Activated gamma-delta T cell (primary cell): ENCODE measurements around the gene SNX27.
"Not testable (repeated sequence)": the region's sequence is repeated elsewhere in the genome, so short reads cannot be mapped to it uniquely, and the experiment has no call there.

Experiments used
- DNase-seq: peaks from one replicate; lab custom pipeline; 2025; lab: John Stamatoyannopoulos, UW

Gene SNX27

DNA sequence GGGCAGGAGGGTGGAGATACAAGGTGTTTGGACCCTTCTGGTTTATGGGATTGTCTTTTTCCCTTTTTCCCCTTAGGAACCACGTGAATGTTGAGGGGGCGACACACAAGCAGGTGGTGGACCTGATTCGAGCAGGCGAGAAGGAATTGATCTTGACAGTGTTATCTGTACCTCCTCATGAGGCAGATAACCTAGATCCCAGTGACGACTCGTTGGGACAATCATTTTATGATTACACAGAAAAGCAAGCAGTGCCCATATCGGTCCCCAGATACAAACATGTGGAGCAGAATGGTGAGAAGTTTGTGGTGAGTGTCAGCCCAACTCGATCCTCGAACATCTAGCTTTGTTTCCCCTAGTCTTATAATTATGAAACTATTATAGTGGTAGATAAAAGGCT lies 27.0 kb downstream of the SNX27 start:
- no peak for DNase-seq

DNA sequence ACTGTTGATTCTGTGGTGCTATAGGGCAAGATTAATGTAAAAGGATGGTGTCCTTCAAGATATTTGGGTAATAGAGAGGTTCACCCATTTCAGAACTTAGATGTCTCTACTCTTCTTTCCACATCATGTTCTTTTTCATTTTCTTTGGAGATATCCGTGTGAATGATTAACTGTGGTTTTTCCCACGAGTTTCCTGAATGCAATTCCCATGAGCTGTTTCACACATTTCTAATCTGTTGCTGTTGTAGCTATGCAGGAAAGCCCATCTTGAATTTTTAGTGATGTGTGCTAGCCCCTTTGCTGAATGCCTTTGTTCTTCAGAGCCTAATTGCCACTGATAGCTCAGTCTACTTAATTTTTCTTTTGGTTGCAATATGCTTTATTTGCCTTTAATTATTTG lies 27.6 kb downstream of the SNX27 start:
- DNase-seq = no peak

DNA sequence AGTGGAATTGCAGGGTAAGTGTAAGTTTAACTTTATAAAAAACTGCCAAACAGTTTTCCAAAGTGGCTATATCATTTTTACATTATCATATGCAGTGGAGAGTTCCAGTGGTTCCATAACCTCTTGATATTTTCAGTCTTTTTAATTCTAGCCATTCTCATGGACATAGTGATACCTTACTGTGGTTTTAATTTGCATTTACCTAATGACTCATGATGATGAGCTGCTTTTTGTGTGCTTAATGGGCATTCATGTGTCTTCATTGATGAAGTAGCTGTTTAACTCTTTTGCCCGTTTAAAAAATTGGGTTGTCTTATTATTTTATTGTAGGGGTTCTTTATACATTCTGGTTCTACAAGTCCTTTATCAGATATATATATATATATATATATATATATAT lies 29.4 kb downstream of the SNX27 start:
- DNase-seq = no peak

DNA sequence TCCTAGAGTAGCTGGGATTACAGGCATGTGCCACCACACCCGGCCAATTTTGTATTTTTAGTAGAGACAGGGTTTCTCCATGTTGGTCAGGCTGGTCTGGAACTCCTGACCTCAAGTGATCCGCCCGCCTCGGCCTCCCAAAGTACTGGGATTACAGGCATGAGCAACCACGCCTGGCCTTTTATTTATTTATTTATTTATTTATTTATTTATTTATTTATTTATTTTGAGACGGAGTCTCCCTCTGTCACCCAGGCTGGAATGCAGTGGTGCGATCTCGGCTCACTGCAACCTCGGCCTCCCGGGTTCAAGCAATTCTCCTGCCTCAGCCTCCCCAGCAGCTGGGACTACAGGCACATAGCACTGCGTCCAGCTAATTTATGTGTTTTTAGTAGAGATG lies 31.2 kb downstream of the SNX27 start:
- not testable (repeated sequence) for DNase-seq

DNA sequence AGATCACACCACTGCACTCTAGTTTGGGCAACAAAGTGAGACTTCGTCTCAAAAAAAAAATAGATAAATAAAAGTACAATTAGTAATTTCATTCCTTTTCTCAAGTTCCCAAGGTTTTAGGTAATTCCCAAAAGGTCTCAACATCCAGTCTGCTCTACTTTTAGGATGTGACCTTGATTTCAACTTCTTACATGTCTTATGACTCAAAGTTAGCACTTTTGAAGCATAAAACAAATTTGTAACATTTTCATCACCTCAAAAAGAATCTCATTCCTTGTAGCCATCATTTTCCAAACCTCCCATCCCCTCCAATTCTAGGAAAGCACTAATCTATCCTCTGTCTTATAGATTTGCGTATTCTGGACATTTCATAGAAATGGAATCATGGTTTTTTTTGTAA lies 32.2 kb downstream of the SNX27 start:
- no peak for DNase-seq

DNA sequence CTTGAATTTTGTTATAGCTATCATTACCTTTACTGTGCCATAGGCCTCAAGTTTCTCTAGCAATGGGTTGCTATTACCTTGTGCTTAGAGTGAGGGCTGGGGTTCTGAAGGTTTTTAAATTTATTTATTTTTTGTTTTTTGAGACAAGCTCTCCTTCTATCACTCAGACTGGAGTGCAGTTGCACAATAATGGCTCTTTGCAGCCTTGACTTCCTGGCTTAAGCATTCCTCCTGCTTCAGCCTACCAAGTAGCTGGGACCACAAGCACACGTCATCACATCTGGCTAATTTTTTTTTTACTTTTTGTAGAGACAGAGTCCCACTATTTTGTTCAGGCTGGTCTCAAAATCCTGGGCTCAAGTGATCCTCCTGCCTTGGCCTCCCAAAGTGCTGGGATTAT lies 41.5 kb downstream of the SNX27 start:
- DNase-seq = no peak

DNA sequence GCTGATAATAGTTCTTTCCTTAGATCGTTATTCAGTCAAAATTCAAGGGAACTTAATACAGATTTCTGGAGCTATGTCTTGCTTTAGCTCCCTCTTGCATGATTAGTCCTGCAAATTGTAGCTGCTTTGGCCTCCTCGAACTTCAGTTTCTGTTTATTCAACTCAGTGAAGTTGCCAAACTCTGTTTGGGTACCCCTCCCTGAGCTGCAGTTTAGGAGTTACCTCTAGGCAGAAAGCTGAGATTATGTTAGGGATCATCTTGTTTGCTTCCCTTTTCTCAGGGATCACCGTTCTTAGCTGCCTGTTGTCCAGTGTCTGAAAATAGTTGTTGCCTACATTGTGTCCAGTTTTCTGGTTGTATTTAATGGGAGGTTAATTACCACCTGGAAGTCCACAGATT lies 43.5 kb downstream of the SNX27 start:
- DNase-seq = no peak

DNA sequence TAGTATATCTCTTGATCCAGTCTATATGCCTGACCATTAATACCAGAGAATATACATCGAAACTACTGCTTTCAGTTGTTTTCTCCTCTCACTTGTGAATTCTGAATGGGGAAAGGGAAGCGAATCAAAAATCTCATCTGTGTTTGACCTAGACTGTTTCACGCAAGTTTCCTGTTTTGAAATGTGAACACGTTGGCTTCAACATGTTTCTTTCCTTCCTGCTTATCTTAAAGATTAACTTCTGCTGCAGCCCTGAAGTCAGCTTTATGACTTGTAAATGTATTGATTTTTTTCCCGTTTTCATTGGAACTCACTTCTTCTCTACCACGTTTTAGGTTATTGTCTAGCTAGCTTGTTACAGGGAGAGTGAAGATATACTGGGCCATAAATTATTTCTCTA lies 49.9 kb downstream of the SNX27 start:
- no peak for DNase-seq

DNA sequence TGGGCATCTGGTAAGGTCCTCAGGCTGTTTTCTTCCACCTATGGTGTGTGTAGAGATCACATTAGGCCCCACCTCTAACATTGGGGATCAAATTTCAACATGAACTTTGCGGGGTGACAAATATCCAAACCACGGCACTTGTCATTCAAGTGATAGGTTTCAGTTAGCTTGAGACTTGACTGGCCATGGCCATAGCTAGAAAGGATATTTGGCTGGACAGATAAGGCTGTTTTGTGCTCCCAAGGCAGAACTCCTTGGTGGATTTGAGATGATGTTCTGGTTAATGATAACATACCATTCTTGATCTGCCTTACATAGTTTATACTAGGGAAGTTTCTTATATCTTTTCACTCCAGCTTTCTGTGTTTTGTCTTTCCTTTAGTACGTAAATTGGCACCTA lies 56.2 kb downstream of the SNX27 start:
- DNase-seq = no peak

DNA sequence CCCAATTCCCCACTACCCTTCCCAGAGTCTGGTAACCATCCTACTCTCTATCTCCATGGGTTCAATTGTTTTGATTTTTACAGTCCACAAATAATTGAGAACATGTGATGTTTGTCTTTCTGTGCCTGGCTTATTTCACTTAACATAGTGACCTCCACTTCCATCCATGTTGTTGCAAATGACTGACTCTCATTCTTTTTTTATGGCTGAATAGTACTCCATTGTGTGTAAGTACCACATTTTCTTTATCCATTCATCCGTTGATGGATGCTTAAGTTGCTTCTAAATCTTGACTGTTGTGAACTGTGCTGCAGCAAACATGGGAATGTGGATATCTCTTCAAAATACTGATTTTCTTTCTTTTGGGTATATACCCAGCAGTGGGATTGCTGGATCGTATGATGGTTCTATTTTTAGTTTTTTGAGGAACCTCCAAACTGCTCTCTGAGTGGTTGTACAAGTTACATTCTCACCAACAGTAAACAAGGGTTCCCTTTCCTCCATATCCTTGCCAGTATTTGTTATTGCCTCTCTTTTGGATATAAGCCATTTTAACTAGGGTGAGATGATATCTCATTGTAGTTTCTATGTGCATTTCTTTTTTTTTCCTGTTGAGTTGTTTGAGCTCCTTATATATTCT lies 58.3 kb downstream of the SNX27 start:
- DNase-seq = not testable (repeated sequence)

DNA sequence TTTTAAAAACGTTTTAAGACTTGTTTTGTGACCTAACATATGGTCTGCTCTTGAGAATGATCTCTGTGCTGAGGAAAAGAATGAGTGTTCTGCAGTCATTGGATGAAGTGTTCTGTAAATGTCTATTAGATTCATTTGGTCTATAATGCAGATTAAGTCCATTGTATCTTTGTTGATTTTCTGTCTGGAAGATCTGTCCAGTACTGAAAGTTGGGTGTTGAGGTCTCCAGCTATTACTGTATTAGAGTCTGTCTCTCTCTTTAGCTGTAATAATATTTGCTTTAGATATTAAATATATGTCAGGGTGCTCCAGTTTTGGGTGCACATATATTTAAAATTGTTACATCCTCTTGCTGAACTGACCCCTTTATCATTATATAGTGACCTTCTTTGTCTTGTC lies 61.6 kb downstream of the SNX27 start:
- no peak for DNase-seq

DNA sequence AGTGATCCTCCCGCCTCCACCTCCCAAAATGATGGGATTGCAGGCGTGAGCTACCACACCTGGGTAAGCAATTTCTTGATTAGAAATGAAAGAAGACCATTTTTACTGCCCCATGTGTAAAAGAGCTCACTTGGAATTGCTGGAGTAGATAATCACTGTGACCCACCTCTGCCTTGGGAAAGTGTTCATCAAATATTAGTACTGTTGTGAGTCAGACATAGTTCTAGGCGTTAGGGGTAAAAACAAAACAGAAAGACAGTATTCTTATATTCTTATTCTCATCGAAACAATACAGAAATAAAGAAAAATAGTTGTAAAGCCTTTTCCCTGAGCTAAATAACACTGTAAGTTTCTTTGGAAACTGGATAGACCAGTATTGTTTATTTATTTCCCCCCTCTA lies 68.5 kb downstream of the SNX27 start:
- DNase-seq = no peak

DNA sequence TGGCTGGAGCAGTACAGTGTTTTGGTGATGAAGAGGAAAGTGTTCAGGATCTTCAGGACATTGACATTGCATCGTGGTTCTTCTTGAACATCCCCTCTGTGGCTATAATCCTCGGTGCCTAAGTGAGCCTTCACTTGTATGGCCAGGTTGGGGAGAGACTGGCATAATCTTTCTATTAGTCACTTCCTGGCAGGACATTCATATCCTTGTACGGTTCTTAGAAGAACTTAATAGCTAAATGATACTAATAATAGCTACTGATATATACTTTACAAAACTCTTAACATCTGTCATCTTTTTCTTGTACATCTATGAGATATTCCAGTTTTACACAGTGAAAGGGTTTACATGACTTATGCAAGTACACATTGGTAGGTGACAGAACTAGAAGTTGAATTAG lies 69.0 kb downstream of the SNX27 start:
- DNase-seq = no peak

DNA sequence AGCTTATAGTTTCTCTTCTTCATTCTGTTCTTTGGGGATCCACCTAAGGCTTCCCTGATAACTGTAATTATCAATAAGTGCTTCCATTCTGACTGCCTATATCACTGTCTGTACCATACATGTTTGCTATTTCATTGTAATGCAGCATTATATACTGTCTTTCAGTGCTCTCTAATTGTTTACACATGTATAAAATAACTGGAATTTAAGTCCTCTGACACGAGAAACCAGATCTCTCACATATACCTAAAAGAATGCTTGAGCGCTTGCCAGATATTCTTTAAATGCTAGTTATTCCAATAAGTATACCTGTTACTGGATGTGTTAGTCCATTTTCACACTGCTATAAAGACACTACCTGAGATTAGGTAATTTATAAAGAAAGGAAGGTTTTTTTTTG lies 70.1 kb downstream of the SNX27 start:
- no peak for DNase-seq

DNA sequence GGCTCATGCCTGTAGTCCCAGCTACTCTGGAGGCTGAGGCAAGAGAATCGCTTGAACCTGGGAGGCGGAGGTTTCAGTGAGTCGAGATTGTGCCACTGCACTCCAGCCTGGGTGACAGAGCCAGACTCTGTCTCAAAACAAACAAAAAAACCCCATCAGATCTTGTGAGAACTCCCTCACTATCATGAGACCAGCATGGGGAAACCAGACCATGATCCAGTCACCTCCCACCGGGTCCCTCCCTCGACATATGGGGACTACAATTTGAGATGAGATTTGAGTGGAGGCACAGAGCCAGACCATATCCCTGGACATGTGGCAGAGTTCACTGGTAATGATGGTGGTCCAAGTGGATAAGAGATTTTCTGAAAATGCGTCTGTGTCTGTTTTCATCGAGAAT lies 71.1 kb downstream of the SNX27 start:
- not testable (repeated sequence) for DNase-seq

DNA sequence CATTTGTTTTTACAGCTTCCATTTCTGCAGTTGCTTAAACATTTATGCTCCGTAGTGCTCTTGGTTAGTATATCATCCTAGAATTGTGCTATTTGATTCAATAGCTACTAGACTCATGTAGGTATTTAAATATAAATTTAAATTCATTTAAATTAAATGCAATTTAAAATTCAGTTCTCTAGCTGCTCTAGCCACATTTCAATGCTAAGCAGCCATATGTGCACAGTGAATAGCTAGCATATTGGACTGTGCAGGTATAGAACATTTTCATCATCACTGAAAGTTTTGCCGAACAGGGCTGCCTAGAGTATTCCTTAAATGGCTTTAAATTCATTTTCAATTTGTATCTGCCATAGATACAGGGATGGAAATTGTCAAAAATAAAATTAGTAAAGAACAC lies 72.3 kb downstream of the SNX27 start:
- no peak for DNase-seq

DNA sequence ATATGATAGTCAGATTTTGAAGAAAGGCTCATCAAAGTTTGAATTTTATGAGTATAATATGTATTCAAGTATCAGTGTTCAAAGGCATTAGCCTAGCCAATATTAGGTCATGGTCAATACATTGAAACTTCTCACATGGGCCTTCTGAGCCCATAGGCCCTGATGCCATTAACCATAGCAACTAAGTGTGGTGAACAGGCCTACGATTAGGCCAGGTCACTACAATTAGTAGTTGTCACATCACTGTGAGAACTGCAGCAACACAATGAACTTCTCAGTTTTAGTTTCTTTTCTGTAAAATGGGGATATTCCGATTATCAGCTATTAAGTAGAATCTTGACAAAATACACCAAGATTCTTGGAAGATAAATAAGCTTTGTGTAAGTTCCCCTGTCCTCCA lies 74.7 kb downstream of the SNX27 start:
- no peak for DNase-seq

DNA sequence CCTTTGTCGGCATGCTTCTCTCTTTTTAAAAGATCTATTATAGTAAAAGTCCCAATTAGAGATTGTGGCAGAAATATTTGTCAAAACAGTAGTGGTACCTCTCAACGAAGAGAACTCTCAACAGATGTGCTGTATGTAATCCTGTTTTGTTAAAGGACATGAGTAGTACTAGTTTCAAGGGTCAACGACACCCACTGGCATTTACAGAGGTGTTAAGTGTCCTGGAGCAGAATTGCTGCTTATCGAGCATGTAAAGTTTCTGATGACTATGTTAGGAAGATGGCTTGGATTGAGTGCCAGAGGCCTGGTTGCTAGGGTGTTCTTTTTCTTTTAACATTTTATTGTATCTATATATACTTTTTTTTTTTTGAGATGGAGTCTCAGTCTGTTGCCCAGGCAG lies 77.6 kb downstream of the SNX27 start:
- no peak for DNase-seq

DNA sequence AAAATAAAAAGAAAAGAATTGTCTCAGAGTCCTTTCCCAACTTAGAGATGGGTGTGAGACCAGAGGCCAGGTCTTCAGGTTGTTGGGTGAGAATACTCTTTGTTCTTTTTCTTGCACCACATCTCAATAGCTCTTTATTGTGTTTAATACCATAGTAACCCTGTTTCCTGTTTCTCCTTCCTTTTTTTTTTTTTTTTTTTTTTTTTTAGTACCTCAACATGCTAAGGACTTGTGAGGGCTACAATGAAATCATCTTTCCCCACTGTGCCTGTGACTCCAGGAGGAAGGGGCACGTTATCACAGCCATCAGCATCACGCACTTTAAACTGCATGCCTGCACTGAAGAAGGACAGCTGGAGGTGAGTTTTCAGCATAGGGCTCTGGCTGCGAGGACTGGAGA lies 80.4 kb downstream of the SNX27 start:
- no peak for DNase-seq

DNA sequence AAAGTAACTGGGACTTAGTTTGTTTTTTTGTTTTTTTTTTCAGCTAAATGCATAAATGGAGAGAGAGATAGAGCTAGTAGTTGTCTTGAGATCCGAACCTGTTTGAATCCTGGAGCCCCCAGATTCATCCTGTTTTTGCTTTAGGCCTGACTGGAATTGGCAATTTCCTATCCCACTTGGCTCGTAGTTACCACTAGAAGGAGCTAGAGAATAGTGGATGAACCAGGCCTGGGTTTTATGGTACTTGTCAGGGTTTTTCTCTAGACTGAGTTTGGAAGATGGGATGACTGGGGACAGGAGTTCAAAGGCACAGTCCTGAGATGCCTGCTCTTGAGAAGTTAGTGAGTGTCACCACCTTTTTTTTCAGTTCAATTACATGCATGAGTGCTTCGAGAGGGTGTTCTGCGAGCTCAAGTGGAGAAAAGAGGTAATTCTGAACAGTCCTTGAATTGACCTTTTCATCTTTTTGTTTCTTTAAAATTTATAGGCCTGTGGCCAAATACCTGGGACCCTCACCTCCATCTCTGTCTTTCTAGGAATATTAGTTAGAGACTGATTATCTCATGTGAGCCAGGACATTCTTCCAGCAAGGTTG lies 81.3 kb downstream of the SNX27 start:
- no peak for DNase-seq

DNA sequence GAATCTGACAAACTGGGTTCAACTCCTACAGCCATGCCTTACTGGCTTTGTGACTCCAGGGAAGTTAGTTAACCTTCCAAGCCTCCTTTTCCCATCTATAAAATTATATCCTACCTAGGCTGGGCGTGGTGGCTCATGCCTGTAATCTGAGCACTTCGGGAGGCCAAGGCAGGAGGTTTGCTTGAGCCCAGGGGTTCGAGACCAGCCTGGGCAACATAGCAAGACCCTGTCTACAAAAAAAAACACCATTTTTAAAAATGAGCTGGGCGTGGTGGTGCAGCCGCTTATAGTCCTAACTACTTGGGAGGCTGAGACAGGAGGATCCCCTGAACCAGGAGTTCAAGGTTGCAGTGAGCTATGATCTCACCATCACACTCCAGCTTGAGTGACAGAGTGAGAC lies 89.7 kb downstream of the SNX27 start:
- DNase-seq = no peak

DNA sequence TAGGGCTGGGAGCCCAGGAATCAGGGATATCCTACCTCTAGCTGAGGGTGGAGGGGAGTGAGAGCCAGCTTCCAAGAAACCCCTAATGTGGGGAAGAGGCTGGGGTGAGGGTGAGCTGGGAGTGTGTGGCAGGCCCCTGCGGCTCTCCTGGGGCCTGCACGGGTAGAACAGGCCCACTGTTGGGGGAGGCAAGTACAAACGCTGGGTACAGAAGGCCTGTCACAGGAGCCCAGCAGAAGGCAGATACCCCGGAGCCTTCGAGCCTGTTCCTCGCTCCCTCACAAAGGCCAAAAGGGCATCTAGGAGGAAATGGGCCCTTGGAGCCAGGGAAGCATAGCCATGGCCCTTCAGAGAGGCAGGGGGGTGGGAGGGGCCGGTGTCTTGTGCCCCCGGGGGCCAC lies 91.1 kb downstream of the SNX27 start:
- DNase-seq = no peak

DNA sequence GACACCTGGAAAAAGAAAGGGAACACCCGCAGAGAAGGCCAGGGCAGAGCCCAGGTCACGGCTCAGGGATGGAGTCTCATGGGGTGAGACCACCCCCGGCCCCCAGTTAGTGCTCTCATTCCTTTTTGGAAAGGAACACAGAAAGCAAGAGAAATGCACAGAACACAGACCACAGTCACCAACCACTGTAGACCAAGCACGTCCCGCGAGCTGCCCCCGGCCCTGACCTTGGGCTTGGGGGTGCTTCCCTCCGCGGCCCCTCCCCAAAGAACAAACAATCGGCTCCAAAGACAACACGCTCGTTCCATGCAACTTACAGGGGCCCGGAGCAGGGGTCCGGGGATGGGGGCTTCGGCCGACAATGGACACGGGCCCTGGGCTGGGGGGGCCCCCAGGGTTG lies 92.0 kb downstream of the SNX27 start:
- DNase-seq = no peak

DNA sequence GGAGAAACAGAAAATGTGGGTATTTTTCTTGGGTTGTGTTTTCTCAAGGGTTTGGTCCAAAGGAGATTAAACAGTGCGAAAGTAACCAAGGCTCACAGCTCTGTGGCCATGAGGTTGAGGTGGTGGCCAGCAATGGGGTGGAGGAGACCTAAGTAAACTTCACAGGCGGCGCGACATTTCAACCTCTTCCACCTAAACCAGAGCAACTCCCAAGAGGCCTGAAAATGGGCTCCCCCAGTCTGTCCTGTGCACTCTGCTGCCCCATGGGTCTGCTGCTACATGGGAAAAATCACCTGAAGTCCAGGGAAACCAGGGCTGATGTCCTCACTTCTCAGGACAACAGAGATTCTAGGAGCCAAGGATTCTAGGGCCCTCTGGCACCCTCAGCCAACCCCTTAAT lies 92.4 kb downstream of the SNX27 start:
- DNase-seq = no peak
